ENCODE data around the gene MAML2.

- TF ChIP-seq CTCF (IDR thresholded peaks at IDR 0.05) (no peak), POLR2A (IDR thresholded peaks at IDR 0.05) (no peak)
Measured at GRCh38 chr11:96365493-96365892, 22.5 kb upstream of the MAML2 start.
